HT1080 (cell line): Measurements from ENCODE around the gene RNF217. TPM values are rescaled to one million over a fixed set of nuclear protein-coding genes. Genes with fewer than 3 reads are reported as not detected.

Experiments used
- DNase-seq: peaks from one replicate; pipeline ENCODE4 v3.0.0-alpha.2; 2015; ENCODE audit warnings: low read depth
- total RNA-seq: library from RNA; depleted of rRNA; stranded (reverse); fragments of >200 nt; shearing (Covaris generic); gene quantifications from 2 replicates; pipeline ENCODE4 v1.2.3, GENCODE V29; 2014

Gene RNF217
- total RNA-seq, 1 experiment from 2014 or later, result 9.6 TPM

- DNase-seq, result no peak
Observed at GRCh38 chr6:125095580-125096301, 133.5 kb downstream of the RNF217 start.

- DNase-seq, result no peak
Observed at GRCh38 chr6:125097186-125097585, 134.9 kb downstream of the RNF217 start.

- DNase-seq, result no peak
Observed at GRCh38 chr6:125098253-125098652, 136.0 kb downstream of the RNF217 start.

GRCh38 chr6:125099211-125100073, 137.2 kb downstream of the RNF217 start:
- peak; percentile 74 for DNase-seq

GRCh38 chr6:125100074-125100652, 137.9 kb downstream of the RNF217 start:
- no peak for DNase-seq

GRCh38 chr6:125101128-125101527, 138.9 kb downstream of the RNF217 start:
- DNase-seq, result no peak

- DNase-seq, result no peak
Observed at GRCh38 chr6:125101631-125102030, 139.4 kb downstream of the RNF217 start.

- no peak for DNase-seq
Observed at GRCh38 chr6:125102411-125102810, 140.2 kb downstream of the RNF217 start.

GRCh38 chr6:125102891-125103290, 140.7 kb downstream of the RNF217 start:
- DNase-seq, result peak; percentile 83

GRCh38 chr6:125104425-125104824, 142.2 kb downstream of the RNF217 start:
- DNase-seq, result peak; percentile 34

GRCh38 chr6:125107048-125107447, 144.8 kb downstream of the RNF217 start:
- DNase-seq, result no peak

GRCh38 chr6:125107896-125108295, 145.7 kb downstream of the RNF217 start:
- no peak for DNase-seq

GRCh38 chr6:125110056-125110455, 147.8 kb downstream of the RNF217 start:
- no peak for DNase-seq

- no peak for DNase-seq
Observed at GRCh38 chr6:125111219-125111983, 149.2 kb downstream of the RNF217 start.

- no peak for DNase-seq
Observed at GRCh38 chr6:125112934-125113333, 150.7 kb downstream of the RNF217 start.

- peak; percentile 10 for DNase-seq
Observed at GRCh38 chr6:125114248-125114858, 152.1 kb downstream of the RNF217 start.

- no peak for DNase-seq
Observed at GRCh38 chr6:125116170-125116569, 153.9 kb downstream of the RNF217 start.

GRCh38 chr6:125116710-125117109, 154.5 kb downstream of the RNF217 start:
- DNase-seq, result no peak

- DNase-seq, result peak; percentile 11
Observed at GRCh38 chr6:125117818-125118217, 155.6 kb downstream of the RNF217 start.

GRCh38 chr6:125120054-125120590, 157.9 kb downstream of the RNF217 start:
- no peak for DNase-seq

GRCh38 chr6:125121894-125122293, 159.7 kb downstream of the RNF217 start:
- DNase-seq, result no peak
